HEK293T (cell line): Measurements from ENCODE around the gene KLHL29.

ENCODE experiments used
- CTCF ChIA-PET: fragments of 350-600 bp; formaldehyde crosslinking; extraction: SDS; loops from one replicate; lab custom pipeline; 2021; ENCODE audit warnings: antibody characterized with exemption, inconsistent platforms; lab: Yijun Ruan, JAX
- POLR2A ChIA-PET: fragments of 350-600 bp; formaldehyde crosslinking; extraction: SDS; loops from one replicate; lab custom pipeline; 2020; ENCODE audit warnings: antibody characterized with exemption, inconsistent platforms; lab: Yijun Ruan, JAX
- DNase-seq: peaks from one replicate; pipeline ENCODE4 v3.0.0; 2012; ENCODE audit warnings: mixed read lengths; ENCODE audit errors: extremely low spot score
- ARNT ChIP-seq: fragments of 450-650 bp; IDR thresholded peaks from 2 replicates; pipeline ENCODE4 v1.6.1; 2017; ENCODE audit warnings: mild to moderate bottlenecking
- BHLHE40 ChIP-seq: fragments of 450-650 bp; IDR thresholded peaks from 2 replicates; pipeline ENCODE4 v1.6.1; 2016; ENCODE audit warnings: mild to moderate bottlenecking, moderate library complexity, borderline replicate concordance
- CTBP1 ChIP-seq: fragments of 450-650 bp; IDR thresholded peaks from 2 replicates; pipeline ENCODE4 v1.6.1; 2016; ENCODE audit warnings: borderline replicate concordance
- ELF4 ChIP-seq: fragments of 450-650 bp; IDR thresholded peaks from 2 replicates; pipeline ENCODE4 v1.6.1; 2017; ENCODE audit warnings: antibody characterized with exemption
- FOXA1 ChIP-seq: fragments of 450-650 bp; IDR thresholded peaks from 2 replicates; pipeline ENCODE4 v1.6.1; 2016; ENCODE audit warnings: mild to moderate bottlenecking
- FOXK2 ChIP-seq: fragments of 450-650 bp; IDR thresholded peaks from 2 replicates; pipeline ENCODE4 v1.6.1; 2016; ENCODE audit warnings: mild to moderate bottlenecking
- FOXM1 ChIP-seq: fragments of 450-650 bp; IDR thresholded peaks from 2 replicates; pipeline ENCODE4 v1.6.1; 2017; ENCODE audit warnings: mild to moderate bottlenecking, borderline replicate concordance
- HDGF ChIP-seq: fragments of 450-650 bp; IDR thresholded peaks from 2 replicates; pipeline ENCODE4 v1.6.1; 2017; ENCODE audit warnings: antibody characterized with exemption, borderline replicate concordance
- L3MBTL2 ChIP-seq: fragments of 450-650 bp; conservative IDR thresholded peaks from 2 replicates; pipeline ENCODE4 v1.6.1; 2016; ENCODE audit warnings: mild to moderate bottlenecking
- LEF1 ChIP-seq: fragments of 450-650 bp; IDR thresholded peaks from 2 replicates; pipeline ENCODE4 v1.6.1; 2017; ENCODE audit warnings: mild to moderate bottlenecking, borderline replicate concordance
- NFRKB ChIP-seq: fragments of 450-650 bp; IDR thresholded peaks from 2 replicates; pipeline ENCODE4 v1.6.1; 2016; ENCODE audit warnings: mild to moderate bottlenecking, moderate library complexity
- SP1 ChIP-seq: fragments of 450-650 bp; IDR thresholded peaks from 2 replicates; pipeline ENCODE4 v1.6.1; 2017
- SUZ12 ChIP-seq: fragments of 450-650 bp; IDR thresholded peaks from 2 replicates; pipeline ENCODE4 v1.6.1; 2016; ENCODE audit warnings: mild to moderate bottlenecking
- TARDBP ChIP-seq: fragments of 450-650 bp; IDR thresholded peaks from 2 replicates; pipeline ENCODE4 v1.6.1; 2016
- ZNF384 ChIP-seq: fragments of 450-650 bp; IDR thresholded peaks from 2 replicates; pipeline ENCODE4 v1.6.1; 2016
- TF ChIP-seq, protein P1 (sequence below): fragments of 450-650 bp; IDR thresholded peaks from 2 replicates; pipeline ENCODE4 v1.6.1; 2016

KLHL29 gene

DNA sequence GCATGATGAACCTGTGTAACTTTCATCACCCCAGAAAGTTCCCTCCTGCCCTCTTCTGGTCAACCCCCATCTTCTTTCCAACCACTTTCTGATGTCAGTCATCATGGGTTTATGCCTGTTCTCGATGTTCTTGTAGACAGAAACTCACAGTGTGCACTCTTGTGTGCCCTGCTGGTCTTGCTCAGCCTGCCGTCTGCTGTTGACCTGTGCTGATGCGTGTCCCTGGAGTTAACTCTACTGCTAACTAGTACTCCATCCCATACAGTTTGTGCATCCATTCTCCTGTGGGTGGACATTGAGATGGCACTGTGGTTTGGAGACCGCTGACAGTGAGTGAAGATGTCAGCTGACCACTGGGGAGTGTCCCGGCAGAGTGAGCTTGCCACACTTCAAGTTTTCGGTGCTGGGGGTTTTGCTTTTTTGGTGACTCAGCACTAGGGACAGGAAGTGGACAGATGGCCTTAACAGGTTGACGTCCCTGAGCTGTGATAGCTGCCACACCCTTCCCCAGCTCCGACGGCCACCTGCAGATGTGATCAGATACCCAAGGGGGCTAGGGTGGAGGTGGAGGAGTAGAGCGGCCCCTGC, 14.8 kb downstream of the KLHL29 start:
- ChIA-PET CTCF (no interaction called here), POLR2A (interaction anchor here (1.5 kb wide), 1 partner anchor 15 kb away, joined by 3 read pairs; the partner anchor contains the start of gene KLHL29)
- DNase-seq, result no peak
- TF ChIP-seq LEF1 (no peak), L3MBTL2 (no peak), HDGF (no peak), CTBP1 (no peak), ZNF384 (no peak), FOXK2 (no peak), FOXA1 (no peak), ELF4 (no peak), BHLHE40 (no peak), SP1 (no peak), NFRKB (no peak), FOXM1 (no peak), ARNT (no peak), SUZ12 (no peak), TARDBP (no peak)
- TF ChIP-seq, protein P1, sequence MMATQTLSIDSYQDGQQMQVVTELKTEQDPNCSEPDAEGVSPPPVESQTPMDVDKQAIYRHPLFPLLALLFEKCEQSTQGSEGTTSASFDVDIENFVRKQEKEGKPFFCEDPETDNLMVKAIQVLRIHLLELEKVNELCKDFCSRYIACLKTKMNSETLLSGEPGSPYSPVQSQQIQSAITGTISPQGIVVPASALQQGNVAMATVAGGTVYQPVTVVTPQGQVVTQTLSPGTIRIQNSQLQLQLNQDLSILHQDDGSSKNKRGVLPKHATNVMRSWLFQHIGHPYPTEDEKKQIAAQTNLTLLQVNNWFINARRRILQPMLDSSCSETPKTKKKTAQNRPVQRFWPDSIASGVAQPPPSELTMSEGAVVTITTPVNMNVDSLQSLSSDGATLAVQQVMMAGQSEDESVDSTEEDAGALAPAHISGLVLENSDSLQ, result no peak

DNA sequence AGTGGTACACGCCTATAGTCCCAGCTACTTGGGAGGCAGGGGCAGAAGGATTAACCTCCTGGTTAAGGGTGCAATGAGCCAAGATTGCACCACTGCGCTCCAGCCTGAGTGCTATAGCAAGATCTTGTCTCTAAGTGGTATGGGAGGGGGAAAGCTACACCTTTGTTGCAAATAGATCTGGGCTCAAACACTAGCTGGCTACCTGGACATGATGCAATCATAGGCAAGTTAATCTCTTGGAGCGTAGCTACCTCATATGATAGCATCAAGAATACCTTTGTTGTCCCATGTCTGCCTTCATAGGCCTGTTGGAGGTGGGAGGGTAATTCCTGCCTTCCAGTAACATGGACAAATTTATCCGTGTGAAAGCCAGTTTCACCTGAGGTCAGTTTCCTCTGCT, 15.7 kb downstream of the KLHL29 start:
- ChIA-PET POLR2A (interaction anchor here (1.5 kb wide), 1 partner anchor 16 kb away, joined by 3 read pairs; the partner anchor contains the start of gene KLHL29), CTCF (interaction anchor here (0.5 kb wide), 1 partner anchor 781 kb away, joined by 4 read pairs; no protein-coding TSS in a partner anchor)
- DNase-seq, result no peak
- TF ChIP-seq BHLHE40 (no peak), HDGF (no peak), ELF4 (no peak), NFRKB (no peak), FOXK2 (no peak), ZNF384 (no peak), FOXM1 (no peak), CTBP1 (no peak), FOXA1 (no peak), TARDBP (no peak), SP1 (no peak), SUZ12 (no peak), L3MBTL2 (no peak), LEF1 (no peak), ARNT (no peak)
- TF ChIP-seq, protein P1, result no peak

DNA sequence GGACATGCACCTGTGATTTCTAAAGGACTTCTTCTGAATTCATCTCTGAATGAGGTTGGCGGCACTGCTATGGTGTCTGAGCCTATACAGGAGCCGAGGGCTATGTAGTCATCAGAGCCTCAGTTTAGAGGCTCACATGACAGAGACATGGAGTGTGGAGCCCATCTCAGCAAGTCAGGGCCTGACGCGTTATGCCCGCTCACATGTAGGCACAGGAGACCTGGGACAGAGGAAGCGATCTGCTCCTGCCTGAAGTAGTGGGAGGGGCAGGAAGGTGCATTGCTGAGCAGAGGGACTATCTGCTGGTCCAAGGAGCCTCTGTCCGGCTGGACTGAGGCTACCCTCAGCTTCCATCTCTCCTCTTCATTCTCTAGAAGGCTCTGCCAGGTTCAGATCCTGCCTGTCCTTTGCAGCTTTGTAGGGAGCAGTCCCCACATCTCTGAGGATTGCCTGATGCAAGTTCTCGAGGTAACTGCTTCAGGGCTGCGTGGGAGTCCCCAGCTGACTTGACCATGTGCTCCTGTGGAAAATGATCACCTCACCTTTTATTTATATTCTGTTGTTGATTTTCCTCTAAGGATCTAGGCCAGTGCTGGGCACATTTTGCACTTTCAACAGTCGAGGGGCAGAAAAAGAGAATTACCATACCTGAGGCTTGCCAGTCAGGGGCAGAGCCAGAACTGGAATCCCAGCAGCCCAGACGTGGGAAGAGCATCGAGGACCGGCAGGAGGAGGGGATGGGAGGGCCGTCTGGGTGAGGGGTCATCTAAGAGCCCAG, 16.6 kb downstream of the KLHL29 start:
- no peak for DNase-seq
- ChIA-PET CTCF (no interaction called here), POLR2A (no interaction called here)
- TF ChIP-seq L3MBTL2 (no peak), ARNT (no peak), FOXA1 (no peak), FOXK2 (no peak), NFRKB (no peak), SP1 (no peak), FOXM1 (no peak), ELF4 (no peak), LEF1 (no peak)
- TF ChIP-seq, protein P1, result no peak

DNA sequence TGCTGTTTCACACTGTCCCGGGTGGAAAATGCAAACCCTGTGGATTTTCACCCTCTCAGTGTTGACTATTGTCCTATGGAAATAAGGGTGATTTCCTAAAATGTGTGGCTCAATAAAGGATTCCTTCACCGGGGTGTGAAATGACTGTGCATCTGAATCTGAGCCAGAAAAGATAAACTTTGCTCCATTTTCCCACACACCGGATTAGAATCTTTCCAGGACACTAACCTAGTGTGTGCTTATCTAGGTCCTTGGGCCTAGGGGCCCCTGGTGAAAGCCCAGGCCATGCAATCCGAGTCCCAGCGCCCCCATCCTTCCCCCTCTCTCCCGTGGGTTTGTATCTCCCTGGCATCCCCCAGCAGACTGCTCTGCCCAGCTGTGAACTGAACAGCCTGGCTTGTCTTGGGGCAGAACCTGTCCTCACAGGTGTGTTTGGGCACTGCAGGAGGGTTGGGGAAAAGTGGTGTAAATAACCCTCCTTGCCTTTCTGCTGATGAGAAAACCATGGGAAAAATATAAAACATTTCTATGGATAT, 17.3 kb downstream of the KLHL29 start:
- POLR2A ChIA-PET, result no interaction called here
- CTCF ChIA-PET, result no interaction called here
- no peak for DNase-seq
- TF ChIP-seq FOXA1 (no peak), SUZ12 (no peak), CTBP1 (no peak), NFRKB (no peak), TARDBP (no peak), LEF1 (no peak), FOXK2 (no peak)

DNA sequence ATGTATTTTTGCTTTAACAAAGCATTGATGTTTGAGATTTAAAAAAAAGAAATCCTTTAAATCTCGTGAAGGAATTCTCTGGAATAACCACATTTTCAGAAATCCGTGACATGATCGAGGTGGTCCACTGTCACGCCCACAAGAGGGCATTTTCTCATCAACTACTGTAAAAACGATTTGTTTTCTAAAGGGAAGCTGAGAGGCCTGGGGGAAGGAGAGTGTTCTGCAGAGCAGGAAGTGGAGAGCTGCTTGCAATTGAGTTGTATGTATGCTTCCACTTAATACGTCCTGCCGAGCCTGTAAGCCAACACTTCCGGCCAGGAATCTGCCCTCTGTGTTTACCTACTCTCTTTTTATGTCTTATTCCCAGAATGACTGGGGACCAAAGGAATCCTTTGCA, 19.4 kb downstream of the KLHL29 start:
- DNase-seq, result peak; percentile 56
- no peak for TF ChIP-seq FOXM1
- TF ChIP-seq, protein P1, result peak; percentile 29
- ChIA-PET POLR2A (interaction anchor here (0.6 to 1.2 kb wide), 4 partner anchors 8 to 523 kb away, joined by 3 to 5 read pairs (median 4); partner anchors contain the start of genes ATAD2B and KLHL29), CTCF (interaction anchor here (0.6 to 1.4 kb wide), 5 partner anchors 10 to 232 kb away, joined by 3 to 6 read pairs (median 3); no protein-coding TSS in a partner anchor)
